Prostate gland (tissue), 2 donors: Measurements from ENCODE around the gene TM7SF2. TPM values are rescaled to one million over a fixed set of nuclear protein-coding genes. Genes with fewer than 3 reads are reported as not detected.

Experiments
- DNase-seq: peaks from one replicate; pipeline ENCODE4 v3.0.0-alpha.2; 2019; ENCODE audit warnings: low spot score
- H3K27ac ChIP-seq, 2 donors: fragments of 200-600 bp; sonication (generic); 2 replicates each; pipeline ENCODE4 v1.5.1; 2017 to 2019
- H3K27me3 ChIP-seq: fragments of 200-600 bp; sonication (generic); replicated peaks from 2 replicates; pipeline ENCODE4 v1.5.1; 2019; ENCODE audit not compliant: insufficient read depth
- H3K36me3 ChIP-seq, 2 donors: fragments of 200-600 bp; sonication (generic); 1 replicate in 1 of 2; 2 replicates in 1 of 2; pipeline versions ENCODE4 v1.5.1 to v1.8.1; 2017 to 2019
- H3K4me1 ChIP-seq: fragments of 200-600 bp; sonication (generic); replicated peaks from 2 replicates; pipeline ENCODE4 v1.5.1; 2019
- H3K4me3 ChIP-seq, 2 donors: fragments of 200-600 bp; sonication (generic); 2 replicates each; pipeline ENCODE4 v1.5.1; 2017 to 2019
- H3K9me3 ChIP-seq: fragments of 200-600 bp; sonication (generic); 2 replicates; pipeline ENCODE4 v1.5.1; 2017
- POLR2A ChIP-seq: fragments of 450-650 bp; IDR thresholded peaks from one replicate; pipeline ENCODE4 v1.6.1; 2016; ENCODE audit warnings: antibody characterized with exemption, mild to moderate bottlenecking
- POLR2AphosphoS5 ChIP-seq: sonication (generic); formaldehyde crosslinking; IDR thresholded peaks from one replicate; pipeline ENCODE4 v1.6.1; 2017; ENCODE audit warnings: antibody characterized with exemption
- WGBS: methylation state at CpG from one replicate; pipeline ENCODE4 v1.1.5; 2018; 5-methylcytosine and 5-hydroxymethylcytosine counted together
- intact Hi-C: fragments of 100-400 bp; cut with DNase I; formaldehyde crosslinking; loops from one replicate; pipeline ENCODE4 v1.14.2; 2022
- total RNA-seq, 2 donors: library from RNA; depleted of rRNA; stranded (reverse); fragments of >200 nt; gene quantifications; one replicate each; pipeline ENCODE4 v1.1.0, GENCODE V29; 2016
- TF ChIP-seq, protein P1 (sequence below), 4 experiments: fragments of 200-600 bp in 2 of 4; fragments of 450-650 bp in 2 of 4; sonication (generic) in 2 of 4; IDR thresholded peaks; 1 replicate in 3 of 4; 2 replicates in 1 of 4; pipeline ENCODE4 v1.5.1; 2016 to 2019; ENCODE audit warnings: antibody characterized with exemption in 4 of 4, mild to moderate bottlenecking in 2 of 4, moderate library complexity in 2 of 4

The TM7SF2 gene
- total RNA-seq, 2 donors from 2014 or later = 73.9 to 185 TPM

DNA sequence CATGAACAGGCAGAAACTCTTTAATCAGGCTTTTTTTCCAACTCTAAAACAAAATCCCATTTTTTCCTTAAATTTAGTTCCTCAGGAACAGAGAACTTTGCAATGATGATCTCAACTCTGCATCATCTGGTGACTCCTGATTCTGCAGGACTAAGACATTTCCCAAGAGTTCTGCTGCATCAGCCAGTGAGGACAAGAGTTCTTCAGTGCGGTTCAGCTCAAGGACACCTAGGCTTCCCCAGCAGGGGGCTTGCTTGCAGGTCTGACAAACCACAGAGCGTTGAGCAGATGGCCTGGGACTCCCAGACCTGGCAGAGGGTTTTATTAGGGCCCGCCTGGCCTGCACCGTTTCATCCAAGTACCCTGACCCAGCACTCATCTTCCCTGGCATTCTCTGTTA, 34.2 kb upstream of the TM7SF2 start:
- no peak overlapping the region for H3K4me3 ChIP-seq
- intact Hi-C loops = no loop called here
- H3K9me3 ChIP-seq = no peaks in the 10 kb centered on the region
- 65% methylated on average over 4 of the region's 4 CpGs for WGBS
- no peaks in the 10 kb centered on the region for H3K36me3 ChIP-seq
- H3K27me3 ChIP-seq = no peaks in the 10 kb centered on the region
- H3K4me1 ChIP-seq = no peaks in the 10 kb centered on the region
- TF ChIP-seq, protein P1, sequence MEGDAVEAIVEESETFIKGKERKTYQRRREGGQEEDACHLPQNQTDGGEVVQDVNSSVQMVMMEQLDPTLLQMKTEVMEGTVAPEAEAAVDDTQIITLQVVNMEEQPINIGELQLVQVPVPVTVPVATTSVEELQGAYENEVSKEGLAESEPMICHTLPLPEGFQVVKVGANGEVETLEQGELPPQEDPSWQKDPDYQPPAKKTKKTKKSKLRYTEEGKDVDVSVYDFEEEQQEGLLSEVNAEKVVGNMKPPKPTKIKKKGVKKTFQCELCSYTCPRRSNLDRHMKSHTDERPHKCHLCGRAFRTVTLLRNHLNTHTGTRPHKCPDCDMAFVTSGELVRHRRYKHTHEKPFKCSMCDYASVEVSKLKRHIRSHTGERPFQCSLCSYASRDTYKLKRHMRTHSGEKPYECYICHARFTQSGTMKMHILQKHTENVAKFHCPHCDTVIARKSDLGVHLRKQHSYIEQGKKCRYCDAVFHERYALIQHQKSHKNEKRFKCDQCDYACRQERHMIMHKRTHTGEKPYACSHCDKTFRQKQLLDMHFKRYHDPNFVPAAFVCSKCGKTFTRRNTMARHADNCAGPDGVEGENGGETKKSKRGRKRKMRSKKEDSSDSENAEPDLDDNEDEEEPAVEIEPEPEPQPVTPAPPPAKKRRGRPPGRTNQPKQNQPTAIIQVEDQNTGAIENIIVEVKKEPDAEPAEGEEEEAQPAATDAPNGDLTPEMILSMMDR (IDR thresholded peaks at IDR 0.05) = no peak
- TF ChIP-seq POLR2AphosphoS5 = no peak
- no peak for TF ChIP-seq POLR2A
- DNase-seq = no peak
- no peak overlapping the region for H3K27ac ChIP-seq

DNA sequence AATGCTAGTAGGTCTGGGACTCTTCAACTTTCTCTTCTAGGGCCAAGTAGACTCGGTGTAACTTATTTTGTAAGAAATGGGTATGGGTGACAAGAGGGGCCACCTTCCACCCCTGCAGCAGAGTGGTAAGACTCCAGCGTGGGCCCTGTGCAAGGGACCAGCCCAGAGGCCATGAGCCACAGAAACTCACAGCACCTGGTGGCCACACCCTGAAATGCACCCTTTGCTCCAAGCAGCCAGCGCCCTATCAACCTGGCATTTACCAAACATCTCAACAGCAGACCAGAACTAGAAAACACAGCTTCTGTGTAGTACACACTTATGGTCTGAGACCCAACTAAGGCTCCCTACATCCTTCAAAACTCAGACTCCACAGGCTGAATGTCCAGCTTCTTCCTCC, 33.5 kb upstream of the TM7SF2 start:
- H3K9me3 ChIP-seq = no peaks in the 10 kb centered on the region
- H3K27ac ChIP-seq = no peak overlapping the region
- no peak for DNase-seq
- H3K36me3 ChIP-seq = no peaks in the 10 kb centered on the region
- WGBS = 58% methylated on average over 3 of the region's 3 CpGs
- no peaks in the 10 kb centered on the region for H3K4me1 ChIP-seq
- intact Hi-C loops = no loop called here
- H3K4me3 ChIP-seq = no peak overlapping the region
- TF ChIP-seq POLR2A (no peak), POLR2AphosphoS5 (no peak)
- TF ChIP-seq, protein P1 (IDR thresholded peaks at IDR 0.05) = peak; percentile 29 to 64 (median 45)
- no peaks in the 10 kb centered on the region for H3K27me3 ChIP-seq

DNA sequence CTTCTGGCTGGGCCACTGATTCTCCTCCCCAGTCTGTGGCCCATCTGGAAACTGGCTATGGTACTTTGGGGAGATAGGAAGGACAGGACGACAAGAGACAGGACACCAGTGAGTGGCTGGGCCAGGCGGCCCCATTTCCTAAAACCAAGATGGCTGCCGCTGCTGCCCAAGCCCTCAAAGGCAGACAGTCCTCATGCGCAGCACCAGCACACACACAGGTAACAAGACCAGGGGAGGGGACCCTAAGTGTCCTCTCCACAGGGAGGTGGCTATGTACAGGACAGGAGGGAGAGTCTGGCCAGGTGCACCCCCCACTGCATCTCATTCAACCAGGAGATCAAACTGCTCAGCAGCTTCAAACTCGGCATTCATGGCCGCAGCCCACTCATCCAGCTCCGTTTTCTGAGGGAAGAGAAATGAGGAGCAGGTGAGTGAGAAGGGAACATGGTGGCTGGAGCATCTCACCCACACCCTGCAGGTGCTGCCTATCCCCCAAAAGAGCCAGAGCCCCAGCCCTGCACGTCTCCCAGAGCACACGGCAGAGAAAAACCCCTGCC, 32.8 kb upstream of the TM7SF2 start:
- 90% methylated on average over 9 of the region's 9 CpGs for WGBS
- no peaks in the 10 kb centered on the region for H3K9me3 ChIP-seq
- TF ChIP-seq, protein P1 (IDR thresholded peaks at IDR 0.05) = no peak
- TF ChIP-seq POLR2A = no peak
- no peak for TF ChIP-seq POLR2AphosphoS5
- no peak overlapping the region for H3K27ac ChIP-seq
- no peaks in the 10 kb centered on the region for H3K4me1 ChIP-seq
- H3K4me3 ChIP-seq = no peak overlapping the region
- H3K36me3 ChIP-seq = no peaks in the 10 kb centered on the region
- DNase-seq = no peak
- H3K27me3 ChIP-seq = no peaks in the 10 kb centered on the region
- intact Hi-C loops = no loop called here

DNA sequence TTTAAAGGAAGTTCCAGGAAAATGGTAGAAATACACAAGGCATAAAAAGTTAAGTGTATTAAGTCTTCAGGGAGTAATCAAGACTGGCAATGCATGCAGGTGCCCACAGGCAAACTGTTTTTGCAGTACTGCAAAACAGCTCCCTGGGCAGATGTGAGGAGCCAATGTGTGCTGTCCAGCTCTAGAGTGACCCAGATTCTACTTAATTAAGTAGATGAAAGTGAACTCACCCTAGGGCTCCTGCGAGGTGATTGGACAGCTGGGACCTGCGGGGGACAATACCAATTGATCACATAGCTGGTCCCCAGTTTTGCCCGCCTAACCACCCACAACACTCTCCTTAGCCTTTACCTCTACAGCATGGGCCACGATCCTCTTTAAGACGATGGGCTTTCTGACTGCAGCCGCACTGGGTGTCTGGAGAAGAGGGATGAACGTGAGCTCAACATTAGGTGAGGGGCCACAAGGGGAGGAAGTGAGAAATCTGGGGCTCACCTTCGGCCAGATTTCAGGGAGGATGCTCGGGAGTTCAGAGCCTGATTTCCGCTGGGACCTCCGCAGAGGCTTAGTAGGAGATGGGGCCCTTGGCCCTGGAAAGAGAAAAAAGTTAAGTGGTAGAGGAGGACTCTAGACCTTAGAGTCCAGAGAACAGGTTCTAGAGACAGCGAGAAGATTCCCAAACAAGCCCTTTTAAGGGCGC, 28.4 kb upstream of the TM7SF2 start:
- H3K36me3 ChIP-seq = peaks cover 0 to 5% of the 10 kb centered on the region in 2 donors
- TF ChIP-seq POLR2A (no peak), POLR2AphosphoS5 (no peak)
- TF ChIP-seq, protein P1 (IDR thresholded peaks at IDR 0.05) = no peak
- intact Hi-C loops = loop anchor here (5.0 kb wide), 2 partner anchors 34 to 41 kb away; partner anchors contain the start of genes SAC3D1 and ZNHIT2
- H3K27ac ChIP-seq = peak overlapping the region; percentile 91 to 94
- H3K9me3 ChIP-seq = no peaks in the 10 kb centered on the region
- 6% methylated on average over 13 of the region's 13 CpGs for WGBS
- peaks cover 5% of the 10 kb centered on the region for H3K4me1 ChIP-seq
- H3K4me3 ChIP-seq = peak overlapping the region; percentile 77 to 78
- no peak for DNase-seq
- H3K27me3 ChIP-seq = no peaks in the 10 kb centered on the region
